ENCODE data around the gene PTPRM. TPM values are rescaled to one million over a fixed set of nuclear protein-coding genes. Genes with fewer than 3 reads are reported as not detected.

The PTPRM gene
- polyA plus RNA-seq, 1 of the 3 experiments (the other 2 are of a cell fraction): 16.0 TPM

DNA sequence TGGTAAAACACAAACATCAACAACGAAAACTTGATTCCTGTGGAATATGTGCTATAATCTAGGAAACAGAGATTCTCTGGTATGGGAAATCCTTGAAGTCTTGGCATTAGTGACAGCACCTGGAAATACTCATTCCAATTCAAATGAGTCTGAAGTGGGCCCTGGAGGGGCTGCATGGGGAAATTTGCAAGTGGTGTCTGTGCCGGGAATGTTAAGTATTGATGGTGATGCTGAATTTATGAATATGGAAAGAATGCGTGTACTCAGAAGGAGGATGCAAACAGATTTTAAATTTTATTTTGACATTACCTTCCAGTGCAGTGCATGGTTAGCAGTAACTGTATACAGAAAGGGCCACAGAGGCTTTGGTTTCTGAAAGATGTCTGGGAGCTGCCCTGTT, 37.2 kb downstream of the PTPRM start (continued):
- TF ChIP-seq REST (IDR thresholded peaks at IDR 0.05; ENCODE audit: low read depth, low read length) (no peak), SIN3A (IDR thresholded peaks at IDR 0.05; ENCODE audit: borderline replicate concordance, low read depth, low read length) (no peak), POLR2AphosphoS5 (IDR thresholded peaks at IDR 0.05; ENCODE audit: low read depth, low read length) (no peak), RAD21 (IDR thresholded peaks at IDR 0.05; ENCODE audit: low read length) (no peak), EZH2phosphoT487 (IDR thresholded peaks at IDR 0.05; ENCODE audit: borderline replicate concordance, low read depth) (no peak), MXI1 (IDR thresholded peaks at IDR 0.05; ENCODE audit: low read depth, low read length) (no peak), TCF12 (IDR thresholded peaks at IDR 0.05) (no peak)

GRCh38 chr18:7605705-7606104, 38.6 kb downstream of the PTPRM start:
- ChIA-PET CTCF (interaction anchor here (1.2 to 1.4 kb wide), 3 partner anchors 11 to 39 kb away, joined by 3 to 5 read pairs (median 3); no protein-coding TSS in a partner anchor), POLR2A (no interaction called here)
- no peak overlapping the region for H3K4me2 ChIP-seq
- no peaks in the 10 kb centered on the region for H3K36me3 ChIP-seq (replicated peaks in 1 of 2; ENCODE audit: control insufficient read depth in 1 of 2, insufficient read depth in 2 of 2, low read length in 1 of 2)
- no peak overlapping the region for H3K9ac ChIP-seq
- peaks cover 0 to 22% of the 10 kb centered on the region in 2 experiments; a peak in 1 of 4 replicates for H3K4me1 ChIP-seq (ENCODE audit: control insufficient read depth in 1 of 2, insufficient read depth in 2 of 2, low read depth in 1 of 2, low read length in 1 of 2)
- H3K4me3 ChIP-seq (ENCODE audit: low read depth in 2 of 2, low read length in 1 of 2): no peak overlapping the region
- no peaks in the 10 kb centered on the region for H3K9me3 ChIP-seq
- TF ChIP-seq PBX3 (IDR thresholded peaks at IDR 0.05) (no peak), RXRA (IDR thresholded peaks at IDR 0.05; ENCODE audit: borderline replicate concordance, low read depth) (no peak), MXI1 (IDR thresholded peaks at IDR 0.05; ENCODE audit: low read depth, low read length) (no peak), REST (IDR thresholded peaks at IDR 0.05; ENCODE audit: low read depth, low read length) (no peak), MAX (IDR thresholded peaks at IDR 0.05; ENCODE audit: low read depth) (no peak), TAF1 (IDR thresholded peaks at IDR 0.05; ENCODE audit: borderline replicate concordance, low read depth, low read length) (no peak), USF2 (IDR thresholded peaks at IDR 0.05; ENCODE audit: borderline replicate concordance, low read depth, low read length) (no peak), EP300 (IDR thresholded peaks at IDR 0.05; ENCODE audit: borderline replicate concordance in 1 of 2, low read depth in 1 of 2, low read length in 1 of 2) (no peak), RAD21 (IDR thresholded peaks at IDR 0.05; ENCODE audit: low read length) (no peak), RFX5 (IDR thresholded peaks at IDR 0.05; ENCODE audit: low read length) (no peak), CHD2 (IDR thresholded peaks at IDR 0.05; ENCODE audit: low read length, partially characterized antibody) (no peak), GABPA (IDR thresholded peaks at IDR 0.05; ENCODE audit: low read depth) (no peak), ZBTB33 (IDR thresholded peaks at IDR 0.05; ENCODE audit: borderline replicate concordance, low read depth) (no peak)
- no peaks in the 10 kb centered on the region for H3F3A ChIP-seq (replicated peaks; ENCODE audit: insufficient read depth)
- no peak for DNase-seq
- no peaks in the 10 kb centered on the region for H3K79me2 ChIP-seq (ENCODE audit: insufficient read depth)
- no peaks in the 10 kb centered on the region for H3K9me2 ChIP-seq
- no peak overlapping the region for H3K27ac ChIP-seq (ENCODE audit: low read depth in 2 of 2, low read length in 1 of 2)
- H2AFZ ChIP-seq (ENCODE audit: low read depth): no peak overlapping the region
- WGBS (ENCODE audit: low lambda C conversion rate): 58% methylated on average over 2 of the region's 2 CpGs
- H4K20me1 ChIP-seq (ENCODE audit: insufficient read depth): no peaks in the 10 kb centered on the region
- no peaks in the 10 kb centered on the region for H3K27me3 ChIP-seq (ENCODE audit: insufficient read depth)
